GM18511 (cell line): ENCODE data around the gene DNAJC7.

Experiments used
- ATAC-seq: cut with Tn5 transposase; IDR thresholded peaks from one replicate; pipeline ENCODE4 v1.9.1; 2021; ENCODE audit warnings: mild to moderate bottlenecking, moderate library complexity; ENCODE audit not compliant: unreplicated experiment

The DNAJC7 gene

GRCh38 chr17:42016941-42017865, at the start of gene DNAJC7:
DNAJC7 (minus strand) TSS chr17:42017439; CDS start chr17:42017416, 23 bp downstream.
- peak; percentile 77 for ATAC-seq

- ATAC-seq, result no peak
These were observed 48.0 kb upstream of the DNAJC7 start for GRCh38 chr17:42065201-42065600.

GRCh38 chr17:42062681-42063080, 45.4 kb upstream of the DNAJC7 start:
- no peak for ATAC-seq

GRCh38 chr17:42061646-42062487, 44.6 kb upstream of the DNAJC7 start:
- no peak for ATAC-seq

- ATAC-seq, result no peak
These were observed 43.0 kb upstream of the DNAJC7 start for GRCh38 chr17:42060231-42060630.

GRCh38 chr17:42059815-42060214, 42.6 kb upstream of the DNAJC7 start:
- no peak for ATAC-seq

- no peak for ATAC-seq
These were observed 40.8 kb upstream of the DNAJC7 start for GRCh38 chr17:42058063-42058462.

GRCh38 chr17:42056635-42057034, 39.4 kb upstream of the DNAJC7 start:
- no peak for ATAC-seq

GRCh38 chr17:42055496-42055895, 38.3 kb upstream of the DNAJC7 start:
- no peak for ATAC-seq

- no peak for ATAC-seq
These were observed 37.8 kb upstream of the DNAJC7 start for GRCh38 chr17:42055027-42055426.

GRCh38 chr17:42053731-42054500, 36.7 kb upstream of the DNAJC7 start:
- ATAC-seq, result no peak

- ATAC-seq, result no peak
These were observed 35.2 kb upstream of the DNAJC7 start for GRCh38 chr17:42052346-42052877.

GRCh38 chr17:42051645-42052044, 34.4 kb upstream of the DNAJC7 start:
- no peak for ATAC-seq

GRCh38 chr17:42051013-42051400, 33.8 kb upstream of the DNAJC7 start:
- ATAC-seq, result no peak

- no peak for ATAC-seq
These were observed 33.3 kb upstream of the DNAJC7 start, which contains the start of gene C17orf113 for GRCh38 chr17:42050393-42051012. C17orf113 (minus strand) TSS chr17:42050601; CDS start chr17:42043376, 7,225 bp downstream.

- ATAC-seq, result no peak
These were observed 32.7 kb upstream of the DNAJC7 start for GRCh38 chr17:42049834-42050392.

GRCh38 chr17:42047343-42047742, 30.1 kb upstream of the DNAJC7 start:
- ATAC-seq, result no peak

GRCh38 chr17:42045719-42046118, 28.5 kb upstream of the DNAJC7 start:
- no peak for ATAC-seq

- ATAC-seq, result no peak
These were observed 25.5 kb upstream of the DNAJC7 start for GRCh38 chr17:42042598-42043319.
